ENCODE measurements around the gene ALPL.
A peak's percentile ranks its signal among the peaks of the same experiment; 100 is the strongest.

Gene ALPL

GRCh38 chr1:21490774-21491487, 18.3 kb upstream of the ALPL start:
- Histone ChIP-seq H3K4me3 (ENCODE audit: low read depth, low read length) (no peak overlapping the region), H3K9me3 (ENCODE audit: control insufficient read depth, insufficient read depth, low read depth, low read length) (no peaks in the 10 kb centered on the region), H3K4me1 (ENCODE audit: control insufficient read depth, insufficient read depth, low read length) (peaks cover 8% of the 10 kb centered on the region; the same call in 1 of the 2 replicates), H3K36me3 (ENCODE audit: control insufficient read depth in 2 of 2, insufficient read depth in 1 of 2, low read length in 2 of 2) (no peaks in the 10 kb centered on the region), H3K27ac (ENCODE audit: extremely low read depth, low read depth, low read length) (no peak overlapping the region)
- ChIA-PET CTCF (interaction anchor here (0.6 to 2.9 kb wide), 12 partner anchors 10 to 1129 kb away, joined by 3 to 29 read pairs (median 3); no protein-coding TSS in a partner anchor), POLR2A (no interaction called here)
- TF ChIP-seq ZNF354C (tag by site-specific recombination; IDR thresholded peaks at IDR 0.05; ENCODE audit: borderline replicate concordance, low read depth) (no peak), ZNF558 (tag by site-specific recombination; IDR thresholded peaks at IDR 0.05) (no peak), ZNF280C (tag by site-specific recombination; IDR thresholded peaks at IDR 0.05) (no peak), ZNF19 (tag by site-specific recombination; IDR thresholded peaks at IDR 0.05; ENCODE audit: low read depth) (no peak), SALL2 (tag by site-specific recombination; IDR thresholded peaks at IDR 0.05; ENCODE audit: borderline replicate concordance) (no peak), REPIN1 (tag by site-specific recombination; IDR thresholded peaks at IDR 0.05; ENCODE audit: low read depth) (no peak), KLF8 (tag by site-specific recombination; IDR thresholded peaks at IDR 0.05) (no peak), SETDB1 (IDR thresholded peaks at IDR 0.05; ENCODE audit: insufficient read length, low read length) (peak; percentile 90), TRIM28 (IDR thresholded peaks at IDR 0.05; ENCODE audit: borderline replicate concordance, low read length) (no peak; the same call in 1 of the 2 replicates), ZNF654 (tag by site-specific recombination; IDR thresholded peaks at IDR 0.05; ENCODE audit: low read depth) (peak; percentile 32), ZNF146 (tag by site-specific recombination; IDR thresholded peaks at IDR 0.05) (no peak), KLF9 (tag by site-specific recombination; IDR thresholded peaks at IDR 0.05; ENCODE audit: low read depth) (no peak), REST (tag by site-specific recombination; IDR thresholded peaks at IDR 0.05) (no peak), GLIS2 (tag by site-specific recombination; IDR thresholded peaks at IDR 0.05) (no peak), ZNF626 (tag by site-specific recombination; IDR thresholded peaks at IDR 0.05) (0 out of 2 replicates have a peak, but pooled peaks have one; percentile 23), ZNF2 (tag by site-specific recombination; IDR thresholded peaks at IDR 0.05) (no peak), BCL6B (tag by site-specific recombination; IDR thresholded peaks at IDR 0.05) (no peak), CTCF (tag by site-specific recombination; IDR thresholded peaks at IDR 0.05) (no peak), ZNF121 (tag by site-specific recombination; IDR thresholded peaks at IDR 0.05) (no peak), BCL11B (tag by site-specific recombination; IDR thresholded peaks at IDR 0.05; ENCODE audit: low read depth) (no peak), KLF7 (tag by site-specific recombination; IDR thresholded peaks at IDR 0.05; ENCODE audit: borderline replicate concordance) (no peak), ZNF510 (tag by site-specific recombination; IDR thresholded peaks at IDR 0.05; ENCODE audit: insufficient replicate concordance) (peak; percentile 62), ZNF830 (tag by site-specific recombination; IDR thresholded peaks at IDR 0.05; ENCODE audit: low read depth) (no peak), ZSCAN18 (tag by site-specific recombination; IDR thresholded peaks at IDR 0.05) (no peak), ZBTB8A (tag by site-specific recombination; IDR thresholded peaks at IDR 0.05) (no peak; the same call in 1 of the 2 replicates), ZNF701 (tag by site-specific recombination; IDR thresholded peaks at IDR 0.05) (no peak), ZNF747 (tag by site-specific recombination; IDR thresholded peaks at IDR 0.05) (no peak), SP7 (tag by site-specific recombination; IDR thresholded peaks at IDR 0.05) (0 out of 2 replicates have a peak, but pooled peaks have one; percentile 24)
